DMS114 treated with DMSO at 0.1 percent for 48 hours (cell line): ENCODE results near the gene POFUT2.
"Not testable (repeated sequence)": the region's sequence is repeated elsewhere in the genome, so short reads cannot be mapped to it uniquely, and the experiment has no call there.

ENCODE experiments used
- DNase-seq: peaks from one replicate; lab custom pipeline; 2025; ENCODE audit not compliant: unreplicated experiment; lab: John Stamatoyannopoulos, UW

Gene POFUT2

GRCh38 chr21:45326891-45327440, 39.3 kb upstream of the POFUT2 start:
- DNase-seq = no peak

- no peak for DNase-seq
Measured at GRCh38 chr21:45326169-45326851, 38.6 kb upstream of the POFUT2 start.

- DNase-seq = no peak
Measured at GRCh38 chr21:45325206-45326168, 37.8 kb upstream of the POFUT2 start.

- no peak for DNase-seq
Measured at GRCh38 chr21:45324489-45325205, 37.0 kb upstream of the POFUT2 start.

- DNase-seq = no peak
Measured at GRCh38 chr21:45323487-45324311, 36.0 kb upstream of the POFUT2 start.

- no peak for DNase-seq
Measured at GRCh38 chr21:45322960-45323461, 35.3 kb upstream of the POFUT2 start.

GRCh38 chr21:45322231-45322959, 34.7 kb upstream of the POFUT2 start:
- DNase-seq = no peak

- no peak for DNase-seq
Measured at GRCh38 chr21:45320261-45321025, 32.7 kb upstream of the POFUT2 start.

GRCh38 chr21:45319461-45320211, 31.9 kb upstream of the POFUT2 start:
- no peak for DNase-seq

GRCh38 chr21:45318556-45319404, 31.1 kb upstream of the POFUT2 start:
- DNase-seq = no peak

GRCh38 chr21:45318146-45318555, 30.5 kb upstream of the POFUT2 start:
- DNase-seq = no peak

- DNase-seq = no peak
Measured at GRCh38 chr21:45317398-45318145, 29.9 kb upstream of the POFUT2 start.

- no peak for DNase-seq
Measured at GRCh38 chr21:45316871-45317397, 29.2 kb upstream of the POFUT2 start.

- not testable (repeated sequence) for DNase-seq
Measured at GRCh38 chr21:45315676-45316470, 28.2 kb upstream of the POFUT2 start.

GRCh38 chr21:45313682-45314081, 26.0 kb upstream of the POFUT2 start:
- DNase-seq = no peak
